CD14-positive monocyte (primary cell): ENCODE results near the gene MDM4. TPM values are rescaled to one million over a fixed set of nuclear protein-coding genes. Genes with fewer than 3 reads are reported as not detected.
"Not testable (repeated sequence)": the region's sequence is repeated elsewhere in the genome, so short reads cannot be mapped to it uniquely, and the experiment has no call there.

Experiments
- DNase-seq, 3 donors: peaks; one replicate each; pipeline ENCODE4 v3.0.0-alpha.2; 2011 to 2022
- H2AFZ ChIP-seq: 2 replicates; pipeline ENCODE4 v1.6.0; 2012; ENCODE audit warnings: mild to moderate bottlenecking, low read depth, low read length, inconsistent platforms; ENCODE audit not compliant: insufficient read depth, poor library complexity, severe bottlenecking
- H3K27ac ChIP-seq, 2 donors: 1 replicate in 1 of 2; 2 replicates in 1 of 2; pipeline ENCODE4 v1.5.1; 2012 to 2013; ENCODE audit warnings: low read length in 2 of 2, control low read depth in 1 of 2, inconsistent platforms in 1 of 2, low read depth in 1 of 2, mild to moderate bottlenecking in 1 of 2
- H3K27me3 ChIP-seq, 2 donors: one replicate each; pipeline versions ENCODE4 v1.6.0 to v1.6.1; 2011 to 2013; ENCODE audit warnings: low read length in 2 of 2; ENCODE audit not compliant: control insufficient read depth in 2 of 2, insufficient read depth in 2 of 2
- H3K36me3 ChIP-seq, 2 donors: replicated peaks in 1 of 2; 1 replicate in 1 of 2; 2 replicates in 1 of 2; pipeline versions ENCODE4 v1.5.1 to v1.6.1; 2012 to 2013; ENCODE audit warnings: low read length in 2 of 2, control low read depth in 1 of 2, inconsistent platforms in 1 of 2, mild to moderate bottlenecking in 1 of 2; ENCODE audit not compliant: insufficient read depth in 2 of 2, control insufficient read depth in 1 of 2
- H3K4me1 ChIP-seq, 2 donors: 1 replicate in 1 of 2; 2 replicates in 1 of 2; pipeline versions ENCODE4 v1.5.1 to v1.6.1; 2012 to 2013; ENCODE audit warnings: low read length in 2 of 2, control low read depth in 1 of 2, inconsistent platforms in 1 of 2, mild to moderate bottlenecking in 1 of 2, moderate library complexity in 1 of 2; ENCODE audit not compliant: insufficient read depth in 2 of 2, control insufficient read depth in 1 of 2
- H3K4me2 ChIP-seq: replicated peaks from 2 replicates; pipeline ENCODE3; 2012; ENCODE audit warnings: low read length, moderate library complexity, mild to moderate bottlenecking; ENCODE audit not compliant: poor library complexity, severe bottlenecking; ENCODE audit errors: extremely low read depth
- H3K4me3 ChIP-seq, 3 experiments: fragments of 200-600 bp in 1 of 3; sonication (generic) in 1 of 3; replicated peaks in 1 of 3; 1 replicate in 2 of 3; 2 replicates in 1 of 3; pipeline ENCODE4 v1.5.1; 2011 to 2013; ENCODE audit warnings: low read length in 3 of 3, mild to moderate bottlenecking in 3 of 3, control low read depth in 2 of 3, low read depth in 2 of 3, inconsistent platforms in 1 of 3, moderate library complexity in 1 of 3
- H3K79me2 ChIP-seq: 2 replicates; pipeline ENCODE4 v1.6.0; 2012; ENCODE audit warnings: mild to moderate bottlenecking, control low read depth, inconsistent platforms, low read length, moderate library complexity; ENCODE audit not compliant: insufficient read depth
- H3K9ac ChIP-seq: 2 replicates; pipeline ENCODE4 v1.6.0; 2017; ENCODE audit warnings: low read length, mild to moderate bottlenecking; ENCODE audit not compliant: insufficient read depth, poor library complexity, severe bottlenecking
- H3K9me3 ChIP-seq, 2 donors: replicated peaks in 1 of 2; 1 replicate in 1 of 2; 2 replicates in 1 of 2; pipeline versions ENCODE4 v1.5.1 to v1.6.1; 2012 to 2013; ENCODE audit warnings: low read length in 2 of 2, control low read depth in 1 of 2; ENCODE audit not compliant: control insufficient read depth in 1 of 2, insufficient read depth in 1 of 2
- H4K20me1 ChIP-seq: 2 replicates; pipeline ENCODE4 v1.6.0; 2012; ENCODE audit warnings: mild to moderate bottlenecking, low read length, control low read depth, moderate library complexity; ENCODE audit not compliant: insufficient read depth
- H3K27ac Mint-ChIP-seq, 7 donors: one replicate each; pipeline ENCODE4 v1.8.0; 2020; ENCODE audit warnings: mild to moderate bottlenecking in 7 of 7, mixed read lengths in 7 of 7, moderate library complexity in 6 of 7, inconsistent platforms in 2 of 7
- H3K27me3 Mint-ChIP-seq, 3 donors: one replicate each; pipeline ENCODE4 v1.8.0; 2021 to 2022; ENCODE audit warnings: low read depth in 3 of 3, mild to moderate bottlenecking in 3 of 3, mixed read lengths in 3 of 3, moderate library complexity in 3 of 3, inconsistent platforms in 1 of 3
- H3K36me3 Mint-ChIP-seq, 2 donors: one replicate each; pipeline ENCODE4 v1.8.0; 2020; ENCODE audit warnings: mixed read lengths in 2 of 2, inconsistent platforms in 1 of 2, mild to moderate bottlenecking in 1 of 2
- H3K4me1 Mint-ChIP-seq: one replicate; pipeline ENCODE4 v1.8.0; 2020; ENCODE audit warnings: mild to moderate bottlenecking, mixed read lengths
- H3K4me3 Mint-ChIP-seq, 2 donors: one replicate each; pipeline ENCODE4 v1.8.0; 2020; ENCODE audit warnings: mild to moderate bottlenecking in 2 of 2, mixed read lengths in 2 of 2, moderate library complexity in 1 of 2
- H3K9me3 Mint-ChIP-seq, 7 donors: one replicate each; pipeline ENCODE4 v1.8.0; 2020 to 2022; ENCODE audit warnings: mixed read lengths in 7 of 7, mild to moderate bottlenecking in 6 of 7, moderate library complexity in 6 of 7, inconsistent platforms in 2 of 7
- CTCF ChIP-seq: fragments of 200-600 bp; IDR thresholded peaks from one replicate; pipeline ENCODE4 v1.8.0; 2022; ENCODE audit warnings: antibody characterized with exemption, mild to moderate bottlenecking
- WGBS: methylation state at CpG from one replicate; pipeline ENCODE4 v1.1.5; 2013; ENCODE audit warnings: missing lambda C conversion rate; ENCODE audit not compliant: insufficient coverage; 5-methylcytosine and 5-hydroxymethylcytosine counted together
- intact Hi-C, 2 donors: fragments of 100-400 bp; cut with micrococcal nuclease; formaldehyde crosslinking; loops; one replicate each; pipeline versions ENCODE4 v1.15.0 to v1.15.1; 2023
- polyA plus RNA-seq, 3 donors: library from polyadenylated mRNA; depleted of rRNA in 1 of 3; unstranded in 2 of 3; stranded (reverse) in 1 of 3; fragments of 300-500 nt in 2 of 3; fragments of >200 nt in 1 of 3; fragmentation: Illumina TruSeq in 2 of 3; gene quantifications; 1 replicate in 2 of 3; 2 replicates in 1 of 3; pipeline ENCODE4 v1.2.3, GENCODE V29; 2012 to 2021

MDM4 gene
- polyA plus RNA-seq, 3 donors = 7.8 to 37.0 (median 10.2) TPM

GRCh38 chr1:204513117-204513716 is 3.0 kb upstream of the MDM4 start:
- peak; percentile 74 to 94 (median 77) for DNase-seq
- peaks cover 62 to 64% of the 10 kb centered on the region in 2 donors for H3K4me1 ChIP-seq

DNA sequence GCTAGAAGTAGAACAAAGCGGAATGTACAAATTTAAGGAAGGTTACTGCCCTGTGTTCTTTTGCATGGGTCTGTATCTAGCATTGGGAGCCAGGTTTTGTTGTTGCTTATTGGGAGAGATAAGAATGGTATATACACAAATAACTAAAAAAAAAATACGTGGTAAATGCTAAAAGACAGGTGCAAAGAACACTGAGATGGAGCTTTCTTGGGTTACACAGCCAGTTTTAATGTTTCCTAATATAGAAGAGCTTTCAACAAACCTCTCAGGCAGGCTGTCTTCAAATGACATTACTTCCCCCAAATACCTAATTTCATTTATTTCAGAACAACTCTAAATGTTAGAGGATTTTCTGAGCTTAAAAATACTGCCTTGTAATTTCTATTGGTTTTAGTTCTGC is 1.4 kb upstream of the MDM4 start:
- DNase-seq = no peak
- TF ChIP-seq CTCF = no peak
- peak overlapping the region in 1 of 3 experiments; percentile 8 for H3K4me3 ChIP-seq
- peaks cover 10% of the 10 kb centered on the region for H4K20me1 ChIP-seq
- peaks cover 0 to 4% (median 2%) of the 10 kb centered on the region in 7 donors for H3K9me3 Mint-ChIP-seq
- H3K27me3 Mint-ChIP-seq = peaks cover 0 to 2% (median 0%) of the 10 kb centered on the region in 3 donors
- H3K9me3 ChIP-seq = no peaks in the 10 kb centered on the region
- H3K4me2 ChIP-seq = no peak overlapping the region
- no peaks in the 10 kb centered on the region for H3K27me3 ChIP-seq
- H3K36me3 ChIP-seq = peaks cover 5 to 19% of the 10 kb centered on the region in 2 donors
- intact Hi-C loops = loop anchor here in 1 of 2 donors (5.0 kb wide), 1 partner anchor 103 kb away; the partner anchor contains the start of gene PPP1R15B
- peaks cover 67 to 76% of the 10 kb centered on the region in 2 donors for H3K4me1 ChIP-seq
- H3K4me3 Mint-ChIP-seq = no peak overlapping the region
- H3K9ac ChIP-seq = no peak overlapping the region
- peaks cover 36% of the 10 kb centered on the region for H3K79me2 ChIP-seq
- peaks cover 16 to 19% of the 10 kb centered on the region in 2 donors for H3K36me3 Mint-ChIP-seq
- no peak overlapping the region for H2AFZ ChIP-seq
- peak overlapping the region in 1 of 2 donors; percentile 33 for H3K27ac ChIP-seq
- WGBS = 100% methylated on average over 1 of the region's 2 CpGs
- no peak overlapping the region for H3K27ac Mint-ChIP-seq
- H3K4me1 Mint-ChIP-seq = peaks cover 67% of the 10 kb centered on the region

More at GRCh38 chr1:204513117-204513716, 3.0 kb upstream of the MDM4 start:
- H3K27me3 ChIP-seq = no peaks in the 10 kb centered on the region
- peak overlapping the region; percentile 80 for H3K9ac ChIP-seq
- H3K9me3 Mint-ChIP-seq = peaks cover 0 to 4% (median 2%) of the 10 kb centered on the region in 7 donors
- H2AFZ ChIP-seq = peak overlapping the region; percentile 63
- peak overlapping the region in 6 of 7 donors; percentile 98 to 100 (median 100) for H3K27ac Mint-ChIP-seq
- intact Hi-C loops = no loop called here
- TF ChIP-seq CTCF = no peak
- H3K36me3 Mint-ChIP-seq = peaks cover 4% of the 10 kb centered on the region in 2 donors
- peaks cover 0 to 5% of the 10 kb centered on the region in 2 donors for H3K36me3 ChIP-seq
- peak overlapping the region; percentile 63 for H3K4me2 ChIP-seq
- no CpG with 5 or more reads among the region's 15 CpGs for WGBS
- peak overlapping the region; percentile 90 to 93 for H3K4me3 Mint-ChIP-seq
- H4K20me1 ChIP-seq = peaks cover 4% of the 10 kb centered on the region
- peak overlapping the region; percentile 88 to 97 for H3K27ac ChIP-seq
- peaks cover 20% of the 10 kb centered on the region for H3K79me2 ChIP-seq
- peaks cover 0 to 2% (median 0%) of the 10 kb centered on the region in 3 donors for H3K27me3 Mint-ChIP-seq
- H3K9me3 ChIP-seq = no peaks in the 10 kb centered on the region
- peak overlapping the region; percentile 39 to 72 (median 50) for H3K4me3 ChIP-seq
- H3K4me1 Mint-ChIP-seq = peaks cover 55% of the 10 kb centered on the region

DNA sequence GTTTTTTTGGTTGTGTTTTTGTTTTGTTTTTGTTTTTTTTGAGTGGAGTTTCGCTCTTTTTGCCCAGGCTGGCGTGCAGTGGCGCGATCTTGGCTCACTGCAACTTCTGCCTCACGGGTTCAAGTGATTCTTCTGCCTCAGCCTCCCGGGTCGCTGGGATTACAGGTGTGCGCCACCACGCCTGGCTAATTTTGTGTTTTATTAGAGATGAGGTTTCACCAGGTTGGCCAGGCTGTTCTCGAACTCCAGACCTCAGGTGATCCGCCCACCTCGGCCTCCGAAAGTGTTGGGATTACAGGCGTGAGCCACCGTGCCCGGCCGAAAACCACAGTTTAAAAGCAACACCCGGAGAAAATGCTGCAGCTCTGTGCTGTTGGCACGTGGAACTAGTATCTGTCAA is 1.2 kb downstream of the MDM4 start:
- DNase-seq, H3K9me3 ChIP-seq, H3K27me3 ChIP-seq, H3K27ac Mint-ChIP-seq, H3K9me3 Mint-ChIP-seq, H2AFZ ChIP-seq, H3K4me3 Mint-ChIP-seq, H3K27me3 Mint-ChIP-seq: not testable (repeated sequence)
- intact Hi-C loops = loop anchor here in 1 of 2 donors (5.0 kb wide), 1 partner anchor 105 kb away; the partner anchor contains the start of gene PPP1R15B
- peaks cover 72% of the 10 kb centered on the region for H3K4me1 Mint-ChIP-seq
- peak overlapping the region; percentile 20 to 99 for H3K27ac ChIP-seq
- H3K9ac ChIP-seq = peak overlapping the region; percentile 95
- WGBS = 96% methylated on average over 11 of the region's 19 CpGs
- H3K36me3 Mint-ChIP-seq = peaks cover 24 to 29% of the 10 kb centered on the region in 2 donors
- peaks cover 62% of the 10 kb centered on the region for H3K79me2 ChIP-seq
- H3K4me1 ChIP-seq = peaks cover 64 to 85% of the 10 kb centered on the region in 2 donors
- H4K20me1 ChIP-seq = peaks cover 34% of the 10 kb centered on the region
- H3K4me2 ChIP-seq = peak overlapping the region; percentile 71
- peak overlapping the region; percentile 75 to 94 (median 91) for H3K4me3 ChIP-seq
- H3K36me3 ChIP-seq = peaks cover 5 to 20% of the 10 kb centered on the region in 2 donors
